GM12801 (cell line): ENCODE results near the gene AFF2.

Source experiments
- CTCF ChIP-seq: IDR thresholded peaks from one replicate; pipeline ENCODE4 v1.5.1; 2011; ENCODE audit warnings: control low read depth; ENCODE audit not compliant: insufficient read length; ENCODE audit errors: extremely low read depth

Gene AFF2

GRCh38 chrX:148947399-148947975, 447.1 kb downstream of the AFF2 start:
- no peak for TF ChIP-seq CTCF

- no peak for TF ChIP-seq CTCF
These were observed 455.9 kb downstream of the AFF2 start for GRCh38 chrX:148956352-148956751.

- no peak for TF ChIP-seq CTCF
These were observed 458.5 kb downstream of the AFF2 start for GRCh38 chrX:148958901-148959300.

GRCh38 chrX:148960060-148960459, 459.6 kb downstream of the AFF2 start:
- TF ChIP-seq CTCF: no peak

- no peak for TF ChIP-seq CTCF
These were observed 461.6 kb downstream of the AFF2 start for GRCh38 chrX:148961985-148962384.

GRCh38 chrX:148976571-148977400, 476.4 kb downstream of the AFF2 start:
- TF ChIP-seq CTCF: no peak

- no peak for TF ChIP-seq CTCF
These were observed 479.4 kb downstream of the AFF2 start for GRCh38 chrX:148979786-148980185.
